H9 (cell line): ENCODE measurements around the gene TSPAN4. TPM values are rescaled to one million over a fixed set of nuclear protein-coding genes. Genes with fewer than 3 reads are reported as not detected.

Experiments used
- DNase-seq: peaks from one replicate; pipeline ENCODE4 v3.0.0-alpha.2; 2017
- H2AFZ ChIP-seq: one replicate; pipeline ENCODE4 v1.6.1; 2013; ENCODE audit warnings: mild to moderate bottlenecking, low read length, control low read depth, moderate library complexity
- H2AK5ac ChIP-seq: 2 replicates; pipeline ENCODE4 v1.6.1; 2013; ENCODE audit warnings: low read length, control low read depth, mixed read lengths; ENCODE audit not compliant: insufficient read length
- H2BK120ac ChIP-seq: one replicate; pipeline ENCODE4 v1.6.1; 2013; ENCODE audit warnings: low read depth, mild to moderate bottlenecking, low read length, control low read depth, inconsistent platforms; ENCODE audit not compliant: poor library complexity, severe bottlenecking
- H2BK12ac ChIP-seq: 2 replicates; pipeline ENCODE4 v1.6.1; 2013; ENCODE audit warnings: low read length, control low read depth, mixed read lengths, low read depth; ENCODE audit not compliant: insufficient read length
- H2BK15ac ChIP-seq: 2 replicates; pipeline ENCODE4 v1.6.1; 2013; ENCODE audit warnings: low read depth, low read length, control low read depth
- H2BK20ac ChIP-seq: one replicate; pipeline ENCODE4 v1.6.1; 2013; ENCODE audit warnings: low read depth, mild to moderate bottlenecking, low read length, control low read depth, inconsistent platforms; ENCODE audit not compliant: poor library complexity, severe bottlenecking
- H2BK5ac ChIP-seq: 2 replicates; pipeline ENCODE4 v1.6.1; 2013; ENCODE audit warnings: low read length, control low read depth, mixed read lengths; ENCODE audit not compliant: insufficient read length
- H3K14ac ChIP-seq: 2 replicates; pipeline ENCODE4 v1.6.1; 2013; ENCODE audit warnings: low read length, control low read depth; ENCODE audit not compliant: insufficient read depth
- H3K18ac ChIP-seq: 2 replicates; pipeline ENCODE4 v1.6.1; 2013; ENCODE audit warnings: low read depth, mild to moderate bottlenecking, mixed read lengths, low read length, control low read depth; ENCODE audit not compliant: insufficient read length
- H3K23ac ChIP-seq: 2 replicates; pipeline ENCODE4 v1.6.1; 2013; ENCODE audit warnings: low read length, control low read depth, mixed read lengths, low read depth; ENCODE audit not compliant: insufficient read length
- H3K23me2 ChIP-seq: 2 replicates; pipeline ENCODE4 v1.6.1; 2013; ENCODE audit warnings: low read depth, mild to moderate bottlenecking, mixed read lengths, low read length, control low read depth; ENCODE audit not compliant: insufficient read length, poor library complexity, severe bottlenecking
- H3K27ac ChIP-seq: 2 replicates; pipeline ENCODE4 v1.5.1; 2013; ENCODE audit warnings: low read length, control low read depth, mixed read lengths, low read depth; ENCODE audit not compliant: insufficient read length
- H3K27me3 ChIP-seq: 2 replicates; pipeline ENCODE4 v1.6.1; 2013; ENCODE audit warnings: low read length, control low read depth, inconsistent platforms; ENCODE audit not compliant: insufficient read depth
- H3K4ac ChIP-seq: 2 replicates; pipeline ENCODE4 v1.6.1; 2013; ENCODE audit warnings: low read depth, mild to moderate bottlenecking, control low read depth, inconsistent platforms, low read length, moderate library complexity
- H3K4me1 ChIP-seq: 2 replicates; pipeline ENCODE4 v1.6.1; 2013; ENCODE audit warnings: low read length, control low read depth, inconsistent platforms; ENCODE audit not compliant: insufficient read depth
- H3K4me2 ChIP-seq: 2 replicates; pipeline ENCODE4 v1.6.1; 2013; ENCODE audit warnings: low read length, control low read depth, mixed read lengths; ENCODE audit not compliant: insufficient read length, insufficient read depth
- H3K56ac ChIP-seq: 2 replicates; pipeline ENCODE4 v1.6.1; 2013; ENCODE audit warnings: low read depth, mild to moderate bottlenecking, mixed read lengths, low read length, control low read depth; ENCODE audit not compliant: insufficient read length
- H3K79me1 ChIP-seq: 2 replicates; pipeline ENCODE4 v1.6.1; 2013; ENCODE audit warnings: low read depth, mild to moderate bottlenecking, moderate library complexity, low read length, control low read depth, inconsistent platforms; ENCODE audit not compliant: insufficient read depth, poor library complexity, severe bottlenecking
- H3K79me2 ChIP-seq: 2 replicates; pipeline ENCODE4 v1.6.1; 2013; ENCODE audit warnings: low read length, control low read depth, inconsistent platforms; ENCODE audit not compliant: insufficient read depth
- H3K9ac ChIP-seq: 2 replicates; pipeline ENCODE4 v1.6.1; 2013; ENCODE audit warnings: low read length, control low read depth, mixed read lengths; ENCODE audit not compliant: insufficient read length; ENCODE audit errors: extremely low read depth
- H3K9me3 ChIP-seq: one replicate; pipeline ENCODE4 v1.6.1; 2013; ENCODE audit warnings: low read depth, low read length, inconsistent platforms; ENCODE audit not compliant: control insufficient read depth
- H3T11ph ChIP-seq: one replicate; pipeline ENCODE4 v1.6.1; 2013; ENCODE audit warnings: mild to moderate bottlenecking, low read length, control low read depth, inconsistent platforms
- H4K20me1 ChIP-seq: one replicate; pipeline ENCODE4 v1.6.1; 2013; ENCODE audit not compliant: control insufficient read depth, insufficient read length, insufficient read depth
- H4K5ac ChIP-seq: 2 replicates; pipeline ENCODE4 v1.6.1; 2013; ENCODE audit warnings: low read depth, mild to moderate bottlenecking, mixed read lengths, low read length, control low read depth; ENCODE audit not compliant: insufficient read length
- H4K8ac ChIP-seq: replicated peaks from 2 replicates; pipeline ENCODE4 v1.6.1; 2013; ENCODE audit warnings: low read length, control low read depth, mixed read lengths, low read depth; ENCODE audit not compliant: insufficient read length
- H4K91ac ChIP-seq: 2 replicates; pipeline ENCODE4 v1.6.1; 2013; ENCODE audit warnings: low read depth, mild to moderate bottlenecking, moderate library complexity, mixed read lengths, low read length, control low read depth; ENCODE audit not compliant: insufficient read length
- H3K27ac Mint-ChIP-seq, 3 experiments: 2 replicates in 2 of 3; 3 replicates in 1 of 3; pipeline ENCODE4 v1.8.0; 2020 to 2021; ENCODE audit warnings: mixed read lengths in 3 of 3, mild to moderate bottlenecking in 1 of 3, moderate library complexity in 1 of 3
- H3K27me3 Mint-ChIP-seq: 2 replicates; pipeline ENCODE4 v1.8.0; 2021; ENCODE audit warnings: low read depth, mild to moderate bottlenecking, moderate library complexity, mixed read lengths
- H3K36me3 Mint-ChIP-seq, 3 experiments: 2 replicates in 2 of 3; 3 replicates in 1 of 3; pipeline ENCODE4 v1.8.0; 2020 to 2021; ENCODE audit warnings: low read depth in 3 of 3, mixed read lengths in 3 of 3; ENCODE audit not compliant: insufficient read depth in 1 of 3
- H3K4me1 Mint-ChIP-seq, 2 experiments: 2 replicates each; pipeline ENCODE4 v1.8.0; 2020; ENCODE audit warnings: mixed read lengths in 2 of 2
- H3K4me3 Mint-ChIP-seq, 2 experiments: 2 replicates in 1 of 2; 3 replicates in 1 of 2; pipeline ENCODE4 v1.8.0; 2020 to 2021; ENCODE audit warnings: mild to moderate bottlenecking in 2 of 2, mixed read lengths in 2 of 2, moderate library complexity in 1 of 2
- H3K9me3 Mint-ChIP-seq, 2 experiments: 2 replicates in 1 of 2; 3 replicates in 1 of 2; pipeline ENCODE4 v1.8.0; 2020; ENCODE audit warnings: mild to moderate bottlenecking in 2 of 2, mixed read lengths in 2 of 2, moderate library complexity in 1 of 2
- CTCF ChIP-seq: fragments of 200-600 bp; sonication (generic); conservative IDR thresholded peaks from 3 replicates; pipeline ENCODE4 v1.8.0; 2021; ENCODE audit warnings: antibody characterized with exemption, mild to moderate bottlenecking
- WGBS: extraction: QIAGEN DNeasy Blood & Tissue Kit; methylation state at CpG from one replicate; pipeline ENCODE4 v1.1.7; 2013; ENCODE audit warnings: missing lambda C conversion rate, low lambda C conversion rate, mixed read lengths; ENCODE audit not compliant: insufficient read length; ENCODE audit errors: extremely low coverage; 5-methylcytosine and 5-hydroxymethylcytosine counted together
- total RNA-seq: library from RNA; stranded (reverse); gene quantifications from 2 replicates; pipeline ENCODE4 v1.2.1, GENCODE V29; 2021

The TSPAN4 gene
- total RNA-seq, 1 experiment from 2014 or later = 64.6 TPM

- no peak overlapping the region for H3K4me2 ChIP-seq
- H3K9ac ChIP-seq = no peak overlapping the region
- no peak overlapping the region for H2BK5ac ChIP-seq
- H3K23ac ChIP-seq = no peak overlapping the region
- no peak overlapping the region for H3K4me3 Mint-ChIP-seq
- no peak overlapping the region for H2BK120ac ChIP-seq
- no peaks in the 10 kb centered on the region for H3K79me2 ChIP-seq
- H3K27me3 ChIP-seq = no peaks in the 10 kb centered on the region
- no peak overlapping the region for H4K5ac ChIP-seq
- TF ChIP-seq CTCF = no peak
- no peak overlapping the region for H2AK5ac ChIP-seq
- WGBS = no CpG with 5 or more reads among the region's 25 CpGs
- H3K23me2 ChIP-seq = no peaks in the 10 kb centered on the region
- H3K27ac Mint-ChIP-seq = peak overlapping the region in 1 of 3 experiments; percentile 52; a peak in 1 of 7 replicates
- no peak for DNase-seq
- H2BK15ac ChIP-seq = no peak overlapping the region
- H2BK20ac ChIP-seq = no peak overlapping the region
- H3K4me1 Mint-ChIP-seq = peaks cover 4 to 8% of the 10 kb centered on the region in 2 experiments
- no peak overlapping the region for H3K56ac ChIP-seq
- no peak overlapping the region for H3K14ac ChIP-seq
- no peak overlapping the region for H3K18ac ChIP-seq
- H3K9me3 ChIP-seq = no peaks in the 10 kb centered on the region
- no peaks in the 10 kb centered on the region for H3K4me1 ChIP-seq
- H3K36me3 Mint-ChIP-seq = peaks cover 8 to 34% (median 28%) of the 10 kb centered on the region in 3 experiments
- no peak overlapping the region for H3K4ac ChIP-seq
- H4K8ac ChIP-seq = no peak overlapping the region
- H3K9me3 Mint-ChIP-seq = no peaks in the 10 kb centered on the region
- no peak overlapping the region for H3K27ac ChIP-seq
- H4K20me1 ChIP-seq = no peaks in the 10 kb centered on the region
- H3T11ph ChIP-seq = no peak overlapping the region
- H2BK12ac ChIP-seq = no peak overlapping the region
- H3K27me3 Mint-ChIP-seq = peaks cover 3% of the 10 kb centered on the region; the same call in 1 of the 2 replicates
- no peak overlapping the region for H2AFZ ChIP-seq
- no peaks in the 10 kb centered on the region for H3K79me1 ChIP-seq
- no peak overlapping the region for H4K91ac ChIP-seq
Measured at GRCh38 chr11:869399-870126, 26.9 kb downstream of the TSPAN4 start.
